Measurements from ENCODE around the gene WDR74.

DNA sequence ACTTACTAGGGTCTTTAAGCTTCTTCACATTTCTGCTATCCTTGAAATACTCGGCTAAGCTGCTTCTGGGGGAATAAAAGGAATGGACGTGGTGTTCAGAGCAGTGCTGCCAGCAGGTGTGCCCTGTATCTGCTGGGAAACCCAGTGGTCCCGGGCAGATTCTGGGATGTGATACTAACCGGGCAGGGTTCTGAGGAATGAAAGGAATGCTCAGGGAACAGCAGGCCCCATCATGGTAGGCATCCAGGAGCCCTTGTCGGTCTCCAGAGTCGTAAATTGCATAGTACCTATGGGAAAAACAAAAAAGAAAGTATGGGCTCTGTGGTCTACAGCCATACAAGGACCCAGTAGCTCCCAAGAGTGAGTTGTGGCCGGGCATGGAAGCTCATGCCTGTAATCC is 43.1 kb downstream of the WDR74 start:
- no peak for TF ChIP-seq POLR2A (IDR thresholded peaks at IDR 0.05; ENCODE audit: low read length)
- no peak for TF ChIP-seq GATA1 (IDR thresholded peaks at IDR 0.05; ENCODE audit: low read depth, low read length)
